HCT116 (cell line): ENCODE data around the gene PRKCA. TPM values are rescaled to one million over a fixed set of nuclear protein-coding genes. Genes with fewer than 3 reads are reported as not detected.

Source experiments
- ATAC-seq: fragments of 200-7000 bp; cut with Tn5 transposase; 2 replicates; pipeline ENCODE4 v1.9.1; 2020; ENCODE audit warnings: mild to moderate bottlenecking, moderate library complexity
- BruUV-seq: library from RNA; stranded (reverse); fragments of 400-500 nt; replicated peaks from 2 replicates; lab custom pipeline; 2021; lab: Mats Ljungman, UMichigan
- CTCF ChIA-PET: fragments of 300-600 bp; sonication (Branson Sonifier 250); formaldehyde crosslinking; loops from one replicate; lab custom pipeline; 2021; ENCODE audit warnings: antibody characterized with exemption; lab: Charles Lee
- POLR2A ChIA-PET: fragments of 300-600, 350-600 bp; sonication (Branson Sonifier 250); formaldehyde crosslinking; loops from one replicate; lab custom pipeline; 2021; ENCODE audit warnings: antibody characterized with exemption; lab: Charles Lee
- RAD21 ChIA-PET, 2 experiments: fragments of 300-600 bp; sonication (Branson Sonifier 250); formaldehyde crosslinking; loops; one replicate each; lab custom pipeline; 2023; ENCODE audit warnings: low total read pairs in 2 of 2; ENCODE audit not compliant: uncharacterized antibody in 2 of 2, unreplicated experiment in 2 of 2, low non-redundant PET in 1 of 2; lab: Charles Lee
- DNase-seq: peaks from one replicate; pipeline ENCODE4 v3.0.0-alpha.2; 2010; ENCODE audit warnings: low read depth, low spot score
- H2AFZ ChIP-seq: fragments of 200-600 bp; shearing (Covaris generic), sonication (generic); 2 replicates; pipeline ENCODE4 v1.6.1; 2017; ENCODE audit warnings: low read depth, mixed run types, mixed read lengths, antibody characterized with exemption, low read length; ENCODE audit not compliant: poor library complexity, severe bottlenecking
- H3K27ac ChIP-seq: 2 replicates; pipeline ENCODE4 v1.5.1; 2012; ENCODE audit warnings: low read depth, low read length
- H3K27me3 ChIP-seq: fragments of 200-600 bp; sonication (generic); 2 replicates; pipeline ENCODE4 v1.6.1; 2016; ENCODE audit warnings: mixed run types, low read length, mixed read lengths; ENCODE audit not compliant: insufficient read depth
- H3K36me3 ChIP-seq, 2 experiments: fragments of 200-500 bp in 1 of 2; fragments of 200-600 bp in 1 of 2; sonication (Bioruptor generic) in 1 of 2; sonication (generic) in 1 of 2; 2 replicates each; pipeline versions ENCODE4 v1.5.1 to v1.6.1; 2014 to 2016; ENCODE audit warnings: low read length in 2 of 2, inconsistent platforms in 1 of 2, mixed read lengths in 1 of 2, mixed run types in 1 of 2; ENCODE audit not compliant: insufficient read depth in 2 of 2, control insufficient read depth in 1 of 2
- H3K4me1 ChIP-seq, 2 experiments: fragments of 200-600 bp in 1 of 2; sonication (generic) in 1 of 2; 2 replicates each; pipeline versions ENCODE4 v1.5.1 to v1.6.1; 2012 to 2017; ENCODE audit warnings: low read length in 2 of 2, inconsistent platforms in 1 of 2, mild to moderate bottlenecking in 1 of 2, mixed read lengths in 1 of 2, mixed run types in 1 of 2, moderate library complexity in 1 of 2; ENCODE audit not compliant: insufficient read depth in 2 of 2, control insufficient read depth in 1 of 2
- H3K4me2 ChIP-seq: fragments of 200-600 bp; sonication (generic); 2 replicates; pipeline ENCODE4 v1.6.1; 2017; ENCODE audit warnings: mixed run types, low read length, mixed read lengths
- H3K4me3 ChIP-seq, 2 experiments: fragments of 200-600 bp in 1 of 2; sonication (generic) in 1 of 2; replicated peaks in 1 of 2; 2 replicates each; pipeline ENCODE4 v1.5.1; 2011 to 2016; ENCODE audit warnings: low read length in 2 of 2, control low read depth in 1 of 2, low read depth in 1 of 2, mild to moderate bottlenecking in 1 of 2, mixed read lengths in 1 of 2, mixed run types in 1 of 2
- H3K79me2 ChIP-seq: fragments of 200-600 bp; sonication (generic); 2 replicates; pipeline ENCODE4 v1.6.1; 2017; ENCODE audit warnings: mild to moderate bottlenecking, mixed run types, low read length, moderate library complexity, mixed read lengths; ENCODE audit not compliant: insufficient read depth
- H3K9ac ChIP-seq: fragments of 200-600 bp; sonication (generic); 2 replicates; pipeline ENCODE4 v1.6.1; 2016; ENCODE audit warnings: low read length, mixed read lengths
- H3K9me2 ChIP-seq: fragments of 200-600 bp; sonication (generic), shearing (Covaris generic); 2 replicates; pipeline ENCODE4 v1.6.1; 2017; ENCODE audit warnings: mixed run types, mild to moderate bottlenecking, moderate library complexity; ENCODE audit not compliant: insufficient read depth
- H3K9me3 ChIP-seq, 2 experiments: fragments of 200-500 bp in 1 of 2; fragments of 200-600 bp in 1 of 2; sonication (Bioruptor generic) in 1 of 2; sonication (generic) in 1 of 2; 2 replicates each; pipeline ENCODE4 v1.6.1; 2014 to 2017; ENCODE audit warnings: low read length in 2 of 2, mixed read lengths in 2 of 2, inconsistent platforms in 1 of 2, low read depth in 1 of 2, mild to moderate bottlenecking in 1 of 2, mixed run types in 1 of 2, moderate library complexity in 1 of 2; ENCODE audit not compliant: control insufficient read depth in 1 of 2, insufficient read depth in 1 of 2
- H4K20me1 ChIP-seq: fragments of 200-600 bp; sonication (generic), shearing (Covaris generic); 2 replicates; pipeline ENCODE4 v1.6.1; 2017; ENCODE audit warnings: mixed run types, mild to moderate bottlenecking, moderate library complexity; ENCODE audit not compliant: insufficient read depth
- FOSL1 ChIP-seq: IDR thresholded peaks from 2 replicates; pipeline ENCODE4 v1.6.1; 2012; ENCODE audit warnings: low read depth
- JUND ChIP-seq: IDR thresholded peaks from 2 replicates; pipeline ENCODE4 v1.6.1; 2012
- POLR2A ChIP-seq: IDR thresholded peaks from 2 replicates; pipeline ENCODE4 v1.7.0; 2011; ENCODE audit warnings: borderline replicate concordance; ENCODE audit not compliant: insufficient read depth, insufficient read length; ENCODE audit errors: extremely low read depth
- POLR2AphosphoS5 ChIP-seq: IDR thresholded peaks from 2 replicates; pipeline ENCODE4 v1.6.1; 2011; ENCODE audit warnings: mild to moderate bottlenecking, low read depth, low read length, moderate library complexity
- SIN3A ChIP-seq: IDR thresholded peaks from 2 replicates; pipeline ENCODE4 v1.6.1; 2012; ENCODE audit warnings: low read depth
- SRF ChIP-seq: IDR thresholded peaks from 2 replicates; pipeline ENCODE4 v1.6.1; 2012; ENCODE audit warnings: low read depth
- ZNF274 ChIP-seq: fragments of 200-500 bp; sonication (Bioruptor generic); IDR thresholded peaks from 2 replicates; pipeline ENCODE4 v1.6.1; 2014; ENCODE audit warnings: mild to moderate bottlenecking, low read depth, low read length, inconsistent platforms
- intact Hi-C: fragments of 100-400 bp; cut with micrococcal nuclease; formaldehyde crosslinking; loops from 2 replicates; pipeline ENCODE4 v1.10.0; 2022
- microRNA counts: library from miRNA; unstranded; fragments of <30 nt; microRNA quantifications from one replicate; lab custom pipeline; 2015
- microRNA-seq: library from miRNA; unstranded; fragments of <30 nt; microRNA quantifications from one replicate; pipeline ENCODE4, GENCODE V29; 2016; ENCODE audit warnings: borderline number of aligned reads
- total RNA-seq: library from RNA; stranded (reverse); gene quantifications from one replicate; pipeline ENCODE4 v1.2.1, GENCODE V29; 2021; ENCODE audit not compliant: unreplicated experiment
- TF ChIP-seq, protein P1 (sequence below): IDR thresholded peaks from 2 replicates; pipeline ENCODE4 v1.6.1; 2011; ENCODE audit warnings: mild to moderate bottlenecking, low read length, moderate library complexity; ENCODE audit not compliant: insufficient replicate concordance; ENCODE audit errors: extremely low read depth

The PRKCA gene
- total RNA-seq, 1 experiment from 2014 or later = 18.8 TPM

GRCh38 chr17:66859353-66859752 is 556.9 kb downstream of the PRKCA start:
- no peak overlapping the region for H3K9ac ChIP-seq
- RAD21 ChIA-PET = no interaction called here
- CTCF ChIA-PET = interaction anchor here (1.5 kb wide), 1 partner anchor 41 kb away, joined by 4 read pairs; no protein-coding TSS in a partner anchor
- H3K4me3 ChIP-seq = no peak overlapping the region
- no peak overlapping the region for H2AFZ ChIP-seq
- no peaks in the 10 kb centered on the region for H3K79me2 ChIP-seq
- no peaks in the 10 kb centered on the region for H3K9me2 ChIP-seq
- intact Hi-C loops = loop anchor here (5.0 kb wide), 1 partner anchor 123 kb away; no protein-coding TSS in a partner anchor
- POLR2A ChIA-PET = interaction anchor here (0.7 kb wide), 1 partner anchor 8 kb away, joined by 3 read pairs; no protein-coding TSS in a partner anchor
- DNase-seq (no peak), ATAC-seq (no peak)
- H3K4me1 ChIP-seq = 0 out of 4 replicates have a peak, but pooled peaks cover 0 to 3% of the 10 kb centered on the region in 2 experiments
- BruUV-seq = no TSS peak
- no peaks in the 10 kb centered on the region for H3K36me3 ChIP-seq
- H4K20me1 ChIP-seq = no peaks in the 10 kb centered on the region
- no peak overlapping the region for H3K27ac ChIP-seq
- H3K4me2 ChIP-seq = no peak overlapping the region
- H3K9me3 ChIP-seq = peaks cover 0 to 7% of the 10 kb centered on the region in 2 experiments; a peak in 2 of 4 replicates
- TF ChIP-seq SIN3A = no peak
- TF ChIP-seq POLR2A = no peak
- no peak for TF ChIP-seq FOSL1
- H3K27me3 ChIP-seq = no peaks in the 10 kb centered on the region

DNA sequence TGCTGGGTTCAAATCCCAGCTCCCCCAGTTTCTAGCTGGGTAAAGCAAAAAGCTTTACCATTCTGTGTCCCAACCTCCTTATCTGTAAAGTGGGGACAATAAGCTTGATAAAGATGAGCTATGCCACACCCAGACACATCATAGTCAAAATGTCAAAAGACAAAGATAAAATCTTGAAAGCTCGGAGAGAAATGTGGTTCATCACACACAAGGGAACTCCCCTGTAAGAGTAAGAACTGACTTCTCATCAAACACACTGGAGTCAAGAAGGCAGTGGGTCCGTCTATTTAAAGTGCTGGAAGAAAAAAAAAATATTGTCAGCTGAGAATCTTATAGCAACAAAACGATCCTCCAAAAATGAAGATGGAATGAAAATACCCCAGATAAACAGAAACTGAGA is 557.8 kb downstream of the PRKCA start:
- Histone ChIP-seq H3K4me2 (no peak overlapping the region), H3K4me3 (no peak overlapping the region), H3K27ac (no peak overlapping the region), H3K9ac (no peak overlapping the region), H3K27me3 (no peaks in the 10 kb centered on the region), H3K4me1 (0 out of 4 replicates have a peak, but pooled peaks cover 0 to 3% of the 10 kb centered on the region in 2 experiments), H3K36me3 (no peaks in the 10 kb centered on the region), H3K9me3 (peaks cover 0 to under 1% of the 10 kb centered on the region in 2 experiments; a peak in 1 of 4 replicates), H3K9me2 (no peaks in the 10 kb centered on the region), H4K20me1 (no peaks in the 10 kb centered on the region), H2AFZ (no peak overlapping the region), H3K79me2 (no peaks in the 10 kb centered on the region)
- ChIA-PET RAD21 (no interaction called here), POLR2A (interaction anchor here (0.7 kb wide), 1 partner anchor 9 kb away, joined by 3 read pairs; no protein-coding TSS in a partner anchor), CTCF (interaction anchor here (1.5 kb wide), 1 partner anchor 40 kb away, joined by 4 read pairs; no protein-coding TSS in a partner anchor)
- ATAC-seq = no peak
- DNase-seq = no peak
- intact Hi-C loops = no loop called here
- TF ChIP-seq POLR2AphosphoS5 (no peak), ZNF274 (no peak), SRF (no peak), JUND (no peak)
- TF ChIP-seq, protein P1, sequence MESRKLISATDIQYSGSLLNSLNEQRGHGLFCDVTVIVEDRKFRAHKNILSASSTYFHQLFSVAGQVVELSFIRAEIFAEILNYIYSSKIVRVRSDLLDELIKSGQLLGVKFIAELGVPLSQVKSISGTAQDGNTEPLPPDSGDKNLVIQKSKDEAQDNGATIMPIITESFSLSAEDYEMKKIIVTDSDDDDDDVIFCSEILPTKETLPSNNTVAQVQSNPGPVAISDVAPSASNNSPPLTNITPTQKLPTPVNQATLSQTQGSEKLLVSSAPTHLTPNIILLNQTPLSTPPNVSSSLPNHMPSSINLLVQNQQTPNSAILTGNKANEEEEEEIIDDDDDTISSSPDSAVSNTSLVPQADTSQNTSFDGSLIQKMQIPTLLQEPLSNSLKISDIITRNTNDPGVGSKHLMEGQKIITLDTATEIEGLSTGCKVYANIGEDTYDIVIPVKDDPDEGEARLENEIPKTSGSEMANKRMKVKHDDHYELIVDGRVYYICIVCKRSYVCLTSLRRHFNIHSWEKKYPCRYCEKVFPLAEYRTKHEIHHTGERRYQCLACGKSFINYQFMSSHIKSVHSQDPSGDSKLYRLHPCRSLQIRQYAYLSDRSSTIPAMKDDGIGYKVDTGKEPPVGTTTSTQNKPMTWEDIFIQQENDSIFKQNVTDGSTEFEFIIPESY = no peak
- no TSS peak for BruUV-seq

MicroRNA genes within 50 kb of the gene (microRNA counts, 767-probe panel; counts per million panel counts)
- not detected for microRNA hsa-miR-634 (lab: Ali Mortazavi, UCI)

Small RNA genes lying within 50 kb of the gene (microRNA-seq; reads per million reads assigned to microRNA genes)
- gene MIR634 = not detected

Other genes with a start within 250 kb of the PRKCA start
- 10.9 TPM for gene CEP112, start 110.5 kb upstream of the PRKCA start, total RNA-seq
- gene APOH, start 73.2 kb upstream of the PRKCA start, total RNA-seq = 1.7 TPM